Neural crest cell (in vitro differentiated cells): ENCODE measurements around the gene KCTD10. TPM values are rescaled to one million over a fixed set of nuclear protein-coding genes. Genes with fewer than 3 reads are reported as not detected.

Source experiments
- DNase-seq: peaks from one replicate; pipeline ENCODE4 v3.0.0; 2021; ENCODE audit warnings: low read depth, mixed read lengths, low spot score
- H3K27ac Mint-ChIP-seq: one replicate; pipeline ENCODE4 v1.8.0; 2021; ENCODE audit warnings: mild to moderate bottlenecking, mixed read lengths; ENCODE audit not compliant: unreplicated experiment
- H3K27me3 Mint-ChIP-seq: 2 replicates; pipeline ENCODE4 v1.8.0; 2021; ENCODE audit warnings: low read depth, mild to moderate bottlenecking, mixed read lengths
- H3K36me3 Mint-ChIP-seq: 2 replicates; pipeline ENCODE4 v1.8.0; 2021; ENCODE audit warnings: low read depth, mild to moderate bottlenecking, mixed read lengths
- H3K4me1 Mint-ChIP-seq: 2 replicates; pipeline ENCODE4 v1.8.0; 2021; ENCODE audit warnings: mixed read lengths
- H3K4me3 Mint-ChIP-seq: one replicate; pipeline ENCODE4 v1.8.0; 2021; ENCODE audit warnings: mild to moderate bottlenecking, mixed read lengths
- H3K9me3 Mint-ChIP-seq: 2 replicates; pipeline ENCODE4 v1.8.0; 2021; ENCODE audit warnings: mixed read lengths
- CTCF ChIP-seq: fragments of 200-600 bp; sonication (generic); conservative IDR thresholded peaks from 2 replicates; pipeline ENCODE4 v1.5.0; 2021; ENCODE audit warnings: antibody characterized with exemption, mild to moderate bottlenecking
- total RNA-seq: library from RNA; stranded (reverse); gene quantifications from 2 replicates; pipeline ENCODE4 v1.2.1, GENCODE V29; 2021

The KCTD10 gene
- total RNA-seq, 1 donor from 2014 or later, result 66.4 TPM

DNA sequence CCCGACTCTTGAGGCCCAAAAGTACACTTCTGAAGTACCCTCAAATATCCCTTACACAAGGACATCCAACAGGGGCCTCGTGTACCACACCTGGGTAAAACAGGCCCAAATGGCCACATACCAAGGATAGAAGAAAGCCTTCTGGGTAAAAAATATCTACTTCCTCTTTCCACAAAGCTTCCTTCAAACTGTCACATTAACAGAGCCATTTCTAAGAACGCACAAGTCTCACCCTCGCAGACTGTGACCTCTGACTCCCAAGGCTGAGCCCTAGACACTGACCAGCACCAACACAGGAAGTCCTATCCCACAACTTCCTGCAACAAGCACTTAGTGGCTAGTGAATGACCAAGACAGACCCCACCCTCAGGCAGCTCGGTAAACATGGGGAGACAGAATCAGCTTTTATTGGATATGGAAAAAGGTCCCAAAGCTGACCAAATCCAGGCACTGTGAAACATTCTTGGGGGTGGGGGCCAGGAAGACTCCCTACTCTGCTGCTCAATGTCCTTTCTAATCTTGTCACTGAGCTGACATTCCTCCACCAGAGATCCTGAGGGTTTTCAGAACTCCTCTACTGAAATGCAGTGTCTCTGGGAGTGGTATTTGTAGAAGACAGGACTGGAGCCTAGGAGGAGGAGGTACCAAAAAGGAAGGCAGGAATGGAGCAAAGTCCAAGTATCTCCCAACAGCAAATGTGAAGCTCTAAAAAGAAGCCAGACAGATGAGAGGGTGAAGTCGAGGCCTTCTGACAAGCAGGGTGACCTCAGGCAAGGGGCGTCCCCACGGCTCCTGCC is 15.9 kb downstream of the KCTD10 start:
- Mint-ChIP-seq H3K4me1 (peaks cover 89% of the 10 kb centered on the region), H3K27ac (peak overlapping the region; percentile 88), H3K4me3 (peak overlapping the region; percentile 39), H3K36me3 (peaks cover 13% of the 10 kb centered on the region), H3K27me3 (no peaks in the 10 kb centered on the region), H3K9me3 (no peaks in the 10 kb centered on the region)
- TF ChIP-seq CTCF, result no peak
- no peak for DNase-seq

DNA sequence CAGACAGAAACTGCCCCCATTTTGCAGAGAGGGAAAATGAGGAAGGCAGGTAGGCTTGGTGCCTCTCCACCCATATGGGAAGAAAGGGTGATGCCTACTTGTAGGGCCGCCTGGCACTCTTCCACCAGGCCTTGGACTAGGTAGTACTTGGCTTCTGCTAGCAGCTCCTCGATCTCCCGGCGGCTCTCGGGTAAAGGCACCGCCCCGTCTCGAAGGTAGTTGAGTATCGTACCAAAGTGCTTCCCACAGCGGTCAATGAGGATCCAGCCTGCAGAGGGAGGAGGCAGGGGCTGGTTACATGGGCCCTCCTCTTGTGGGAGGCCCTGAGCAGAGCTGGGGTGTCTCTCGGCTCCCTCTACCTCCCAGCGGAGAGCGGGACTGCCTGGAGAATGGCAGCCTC is 16.6 kb downstream of the KCTD10 start:
- H3K9me3 Mint-ChIP-seq, result no peaks in the 10 kb centered on the region
- no peak overlapping the region for H3K4me3 Mint-ChIP-seq
- no peak for TF ChIP-seq CTCF
- H3K27ac Mint-ChIP-seq, result no peak overlapping the region
- peaks cover 83% of the 10 kb centered on the region for H3K4me1 Mint-ChIP-seq
- no peaks in the 10 kb centered on the region for H3K27me3 Mint-ChIP-seq
- no peak for DNase-seq
- peaks cover 13% of the 10 kb centered on the region for H3K36me3 Mint-ChIP-seq

DNA sequence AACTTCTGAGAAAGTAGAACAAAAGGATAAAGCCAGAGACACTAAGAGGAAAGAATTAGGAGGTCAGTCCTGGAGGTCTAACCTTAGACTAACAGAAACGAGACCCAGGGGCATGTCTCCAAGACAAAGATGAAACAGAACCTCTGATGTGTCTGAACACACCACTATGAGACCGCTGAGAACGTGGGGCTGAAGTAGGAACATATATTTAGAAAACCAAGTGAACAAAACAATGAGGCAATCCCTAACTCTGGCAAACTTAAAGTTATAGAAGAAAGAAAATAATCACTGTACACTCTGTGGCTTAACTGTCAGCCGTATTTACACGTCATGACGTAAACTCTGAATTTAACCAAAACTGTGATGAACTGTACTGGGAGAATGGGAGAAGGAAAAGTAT is 17.9 kb downstream of the KCTD10 start:
- no peak for DNase-seq
- Mint-ChIP-seq H3K36me3 (peaks cover 9% of the 10 kb centered on the region), H3K27me3 (no peaks in the 10 kb centered on the region), H3K9me3 (no peaks in the 10 kb centered on the region), H3K27ac (peak overlapping the region; percentile 44), H3K4me1 (peaks cover 72% of the 10 kb centered on the region), H3K4me3 (peak overlapping the region; percentile 35)
- no peak for TF ChIP-seq CTCF

GRCh38 chr12:109458771-109459208 is 18.3 kb downstream of the KCTD10 start:
- H3K4me1 Mint-ChIP-seq, result peaks cover 68% of the 10 kb centered on the region
- H3K36me3 Mint-ChIP-seq, result peaks cover 11% of the 10 kb centered on the region
- DNase-seq, result no peak
- peak overlapping the region; percentile 44 for H3K27ac Mint-ChIP-seq
- H3K4me3 Mint-ChIP-seq, result peak overlapping the region; percentile 35
- TF ChIP-seq CTCF, result no peak
- no peaks in the 10 kb centered on the region for H3K9me3 Mint-ChIP-seq
- no peaks in the 10 kb centered on the region for H3K27me3 Mint-ChIP-seq

DNA sequence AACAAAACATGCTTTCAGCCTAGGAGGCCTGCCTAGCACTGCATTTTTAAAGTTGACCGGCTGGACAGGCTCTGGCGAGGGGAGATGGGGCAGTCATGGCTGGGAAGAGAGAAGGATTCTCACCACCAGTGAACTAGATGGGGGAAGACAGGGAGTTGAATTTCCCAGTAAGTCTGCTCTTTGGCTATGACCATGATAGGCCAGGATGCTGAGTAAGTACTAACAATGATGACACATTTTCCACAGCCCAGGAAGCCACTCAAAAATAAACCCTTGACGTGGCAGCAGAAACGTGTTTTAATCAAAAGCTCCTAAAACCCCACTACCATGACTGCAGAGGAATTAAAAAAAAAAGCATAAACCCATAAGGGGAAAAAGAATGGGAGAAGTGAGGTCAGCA is 19.0 kb downstream of the KCTD10 start:
- Mint-ChIP-seq H3K27ac (peak overlapping the region; percentile 94), H3K9me3 (no peaks in the 10 kb centered on the region), H3K4me1 (peaks cover 61% of the 10 kb centered on the region), H3K4me3 (peak overlapping the region; percentile 70), H3K27me3 (no peaks in the 10 kb centered on the region), H3K36me3 (peaks cover 11% of the 10 kb centered on the region)
- TF ChIP-seq CTCF, result no peak
- DNase-seq, result no peak
